ENCODE results near the gene ACP2. TPM values are rescaled to one million over a fixed set of nuclear protein-coding genes. Genes with fewer than 3 reads are reported as not detected.
"Not testable (repeated sequence)": the region's sequence is repeated elsewhere in the genome, so short reads cannot be mapped to it uniquely, and the experiment has no call there.

ACP2 gene
- polyA plus RNA-seq, 1 of the 3 experiments (the other 2 are of a cell fraction), result 17.5 TPM

GRCh38 chr11:47202576-47202975 lies 46.0 kb downstream of the ACP2 start:
- H3K4me2 ChIP-seq, result no peak overlapping the region
- no peaks in the 10 kb centered on the region for H3K79me2 ChIP-seq (ENCODE audit: insufficient read depth)
- no peaks in the 10 kb centered on the region for H4K20me1 ChIP-seq (ENCODE audit: insufficient read depth)
- no peaks in the 10 kb centered on the region for H3K9me2 ChIP-seq
- no peak overlapping the region for H2AFZ ChIP-seq (ENCODE audit: low read depth)
- POLR2A ChIA-PET, result no interaction called here
- H3K4me3 ChIP-seq (ENCODE audit: low read depth in 2 of 2, low read length in 1 of 2), result no peak overlapping the region
- WGBS (ENCODE audit: low lambda C conversion rate), result 98% methylated on average over 5 of the region's 5 CpGs
- TF ChIP-seq TAF1 (IDR thresholded peaks at IDR 0.05; ENCODE audit: borderline replicate concordance, low read depth, low read length) (no peak), YY1 (IDR thresholded peaks at IDR 0.05; ENCODE audit: low read depth) (no peak), FOXM1 (IDR thresholded peaks at IDR 0.05; ENCODE audit: low read depth) (no peak), CTCF (IDR thresholded peaks at IDR 0.05) (no peak), RCOR1 (IDR thresholded peaks at IDR 0.05; ENCODE audit: low read length) (no peak), EP300 (IDR thresholded peaks at IDR 0.05; ENCODE audit: borderline replicate concordance in 1 of 2, low read depth in 1 of 2, low read length in 1 of 2) (no peak)
- no peaks in the 10 kb centered on the region for H3F3A ChIP-seq (replicated peaks; ENCODE audit: insufficient read depth)
- no peaks in the 10 kb centered on the region for H3K9me3 ChIP-seq
- CTCF ChIA-PET, result interaction anchor here (1.0 to 1.8 kb wide), 3 partner anchors 9 to 56 kb away, joined by 3 to 10 read pairs (median 7); partner anchors contain the start of gene PACSIN3
- no peak overlapping the region for H3K9ac ChIP-seq
- no peak overlapping the region for H3K27ac ChIP-seq (ENCODE audit: low read depth in 2 of 2, low read length in 1 of 2)
- H3K36me3 ChIP-seq (replicated peaks in 1 of 2; ENCODE audit: control insufficient read depth in 1 of 2, insufficient read depth in 2 of 2, low read length in 1 of 2), result no peaks in the 10 kb centered on the region
- no peak for DNase-seq
- H3K27me3 ChIP-seq (ENCODE audit: insufficient read depth), result no peaks in the 10 kb centered on the region
- peaks cover 0 to 4% of the 10 kb centered on the region in 2 experiments; a peak in 2 of 4 replicates for H3K4me1 ChIP-seq (ENCODE audit: control insufficient read depth in 1 of 2, insufficient read depth in 2 of 2, low read depth in 1 of 2, low read length in 1 of 2)

GRCh38 chr11:47201015-47201414 lies 47.6 kb downstream of the ACP2 start:
- no peaks in the 10 kb centered on the region for H3K27me3 ChIP-seq (ENCODE audit: insufficient read depth)
- H2AFZ ChIP-seq (ENCODE audit: low read depth), result no peak overlapping the region
- no peak overlapping the region for H3K9ac ChIP-seq
- no peaks in the 10 kb centered on the region for H3K9me2 ChIP-seq
- H3K4me2 ChIP-seq, result no peak overlapping the region
- DNase-seq, result no peak
- peaks cover 0 to 4% of the 10 kb centered on the region in 2 experiments; a peak in 2 of 4 replicates for H3K4me1 ChIP-seq (ENCODE audit: control insufficient read depth in 1 of 2, insufficient read depth in 2 of 2, low read depth in 1 of 2, low read length in 1 of 2)
- H3K79me2 ChIP-seq (ENCODE audit: insufficient read depth), result no peaks in the 10 kb centered on the region
- TF ChIP-seq, protein P1, sequence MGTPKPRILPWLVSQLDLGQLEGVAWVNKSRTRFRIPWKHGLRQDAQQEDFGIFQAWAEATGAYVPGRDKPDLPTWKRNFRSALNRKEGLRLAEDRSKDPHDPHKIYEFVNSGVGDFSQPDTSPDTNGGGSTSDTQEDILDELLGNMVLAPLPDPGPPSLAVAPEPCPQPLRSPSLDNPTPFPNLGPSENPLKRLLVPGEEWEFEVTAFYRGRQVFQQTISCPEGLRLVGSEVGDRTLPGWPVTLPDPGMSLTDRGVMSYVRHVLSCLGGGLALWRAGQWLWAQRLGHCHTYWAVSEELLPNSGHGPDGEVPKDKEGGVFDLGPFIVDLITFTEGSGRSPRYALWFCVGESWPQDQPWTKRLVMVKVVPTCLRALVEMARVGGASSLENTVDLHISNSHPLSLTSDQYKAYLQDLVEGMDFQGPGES (IDR thresholded peaks at IDR 0.05; ENCODE audit: low read depth, low read length), result no peak
- TF ChIP-seq YY1 (IDR thresholded peaks at IDR 0.05; ENCODE audit: low read depth) (no peak), TEAD4 (IDR thresholded peaks at IDR 0.05; ENCODE audit: borderline replicate concordance, insufficient read depth) (no peak), ELF1 (IDR thresholded peaks at IDR 0.05) (no peak), MEF2A (IDR thresholded peaks at IDR 0.05; ENCODE audit: borderline replicate concordance, low read depth) (no peak), GATA2 (CRISPR knock-in tag; IDR thresholded peaks at IDR 0.05) (no peak), TAF1 (IDR thresholded peaks at IDR 0.05; ENCODE audit: borderline replicate concordance, low read depth, low read length) (no peak), POLR2AphosphoS5 (IDR thresholded peaks at IDR 0.05; ENCODE audit: low read depth, low read length) (no peak), RCOR1 (IDR thresholded peaks at IDR 0.05; ENCODE audit: low read length) (no peak), FOXJ3 (CRISPR knock-in tag; IDR thresholded peaks at IDR 0.05) (no peak), RFX5 (IDR thresholded peaks at IDR 0.05; ENCODE audit: low read length) (no peak), TCF12 (IDR thresholded peaks at IDR 0.05) (no peak)
- TF ChIP-seq, protein P2, sequence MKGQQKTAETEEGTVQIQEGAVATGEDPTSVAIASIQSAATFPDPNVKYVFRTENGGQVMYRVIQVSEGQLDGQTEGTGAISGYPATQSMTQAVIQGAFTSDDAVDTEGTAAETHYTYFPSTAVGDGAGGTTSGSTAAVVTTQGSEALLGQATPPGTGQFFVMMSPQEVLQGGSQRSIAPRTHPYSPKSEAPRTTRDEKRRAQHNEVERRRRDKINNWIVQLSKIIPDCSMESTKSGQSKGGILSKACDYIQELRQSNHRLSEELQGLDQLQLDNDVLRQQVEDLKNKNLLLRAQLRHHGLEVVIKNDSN (IDR thresholded peaks at IDR 0.05; ENCODE audit: borderline replicate concordance, low read depth), result no peak
- TF ChIP-seq, protein P3, sequence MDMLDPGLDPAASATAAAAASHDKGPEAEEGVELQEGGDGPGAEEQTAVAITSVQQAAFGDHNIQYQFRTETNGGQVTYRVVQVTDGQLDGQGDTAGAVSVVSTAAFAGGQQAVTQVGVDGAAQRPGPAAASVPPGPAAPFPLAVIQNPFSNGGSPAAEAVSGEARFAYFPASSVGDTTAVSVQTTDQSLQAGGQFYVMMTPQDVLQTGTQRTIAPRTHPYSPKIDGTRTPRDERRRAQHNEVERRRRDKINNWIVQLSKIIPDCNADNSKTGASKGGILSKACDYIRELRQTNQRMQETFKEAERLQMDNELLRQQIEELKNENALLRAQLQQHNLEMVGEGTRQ (IDR thresholded peaks at IDR 0.05; ENCODE audit: borderline replicate concordance, low read depth, low read length), result no peak
- H3K4me3 ChIP-seq (ENCODE audit: low read depth in 2 of 2, low read length in 1 of 2), result no peak overlapping the region
- 75% methylated on average over 4 of the region's 4 CpGs for WGBS (ENCODE audit: low lambda C conversion rate)
- no peak overlapping the region for H3K27ac ChIP-seq (ENCODE audit: low read depth in 2 of 2, low read length in 1 of 2)
- no peaks in the 10 kb centered on the region for H3K36me3 ChIP-seq (replicated peaks in 1 of 2; ENCODE audit: control insufficient read depth in 1 of 2, insufficient read depth in 2 of 2, low read length in 1 of 2)
- H3F3A ChIP-seq (replicated peaks; ENCODE audit: insufficient read depth), result no peaks in the 10 kb centered on the region
- ChIA-PET CTCF (interaction anchor here (1.0 to 1.7 kb wide), 2 partner anchors 58 to 173 kb away, joined by 3 to 7 read pairs; no protein-coding TSS in a partner anchor), POLR2A (no interaction called here)
- no peaks in the 10 kb centered on the region for H3K9me3 ChIP-seq
- H4K20me1 ChIP-seq (ENCODE audit: insufficient read depth), result no peaks in the 10 kb centered on the region

- WGBS (ENCODE audit: low lambda C conversion rate), result 89% methylated on average over 8 of the region's 9 CpGs
- DNase-seq; H3K4me3 ChIP-seq (ENCODE audit: low read depth in 2 of 2, low read length in 1 of 2); H2AFZ ChIP-seq (ENCODE audit: low read depth); H3K79me2 ChIP-seq (ENCODE audit: insufficient read depth); H3K36me3 ChIP-seq (replicated peaks in 1 of 2; ENCODE audit: control insufficient read depth in 1 of 2, insufficient read depth in 2 of 2, low read length in 1 of 2); H3K9me2 ChIP-seq; H3K9ac ChIP-seq; H4K20me1 ChIP-seq (ENCODE audit: insufficient read depth); H3K4me2 ChIP-seq; H3F3A ChIP-seq (replicated peaks; ENCODE audit: insufficient read depth); POLR2A ChIA-PET; H3K9me3 ChIP-seq; H3K27me3 ChIP-seq (ENCODE audit: insufficient read depth); H3K4me1 ChIP-seq (ENCODE audit: control insufficient read depth in 1 of 2, insufficient read depth in 2 of 2, low read depth in 1 of 2, low read length in 1 of 2); H3K27ac ChIP-seq (ENCODE audit: low read depth in 2 of 2, low read length in 1 of 2); CTCF ChIA-PET: not testable (repeated sequence)
These were observed 50.5 kb downstream of the ACP2 start for GRCh38 chr11:47198161-47198560.

Data from SK-N-SH (cell line).